GM10248 (cell line): ENCODE measurements around the gene SMARCAD1.
"Not testable (repeated sequence)": the region's sequence is repeated elsewhere in the genome, so short reads cannot be mapped to it uniquely, and the experiment has no call there.

Experiments
- CTCF ChIA-PET: fragments of 300-600 bp; sonication (Branson Sonifier 250); formaldehyde crosslinking; extraction: SDS; loops from one replicate; lab custom pipeline; 2021; ENCODE audit warnings: antibody characterized with exemption; lab: Yijun Ruan, JAX
- POLR2A ChIA-PET: fragments of 350-650 bp; sonication (Branson Sonifier 250); formaldehyde crosslinking; extraction: SDS; loops from one replicate; lab custom pipeline; 2020; ENCODE audit warnings: antibody characterized with exemption; lab: Yijun Ruan, JAX
- DNase-seq: peaks from one replicate; pipeline ENCODE4 v3.0.0; 2012; ENCODE audit errors: extremely low spot score
- CTCF ChIP-seq: IDR thresholded peaks from 2 replicates; pipeline ENCODE4 v1.5.1; 2012; ENCODE audit warnings: mild to moderate bottlenecking, low read depth; ENCODE audit errors: extremely low read depth, missing control alignments, control extremely low read depth

SMARCAD1 gene

GRCh38 chr4:94274912-94275311, 67.2 kb downstream of the SMARCAD1 start:
- no peak for TF ChIP-seq CTCF
- ChIA-PET POLR2A (no interaction called here), CTCF (no interaction called here)
- no peak for DNase-seq

GRCh38 chr4:94276204-94276603, 68.5 kb downstream of the SMARCAD1 start:
- no peak for DNase-seq
- no peak for TF ChIP-seq CTCF
- ChIA-PET CTCF (no interaction called here), POLR2A (no interaction called here)

GRCh38 chr4:94277534-94277933, 69.9 kb downstream of the SMARCAD1 start:
- no peak for TF ChIP-seq CTCF
- ChIA-PET CTCF (no interaction called here), POLR2A (no interaction called here)
- no peak for DNase-seq

- POLR2A ChIA-PET = no interaction called here
- no peak for DNase-seq
- CTCF ChIA-PET = no interaction called here
- no peak for TF ChIP-seq CTCF
Observed at GRCh38 chr4:94278781-94279180, 71.1 kb downstream of the SMARCAD1 start.

- no peak for DNase-seq
- ChIA-PET CTCF (no interaction called here), POLR2A (no interaction called here)
- no peak for TF ChIP-seq CTCF
Observed at GRCh38 chr4:94284889-94285288, 77.2 kb downstream of the SMARCAD1 start.

- no peak for DNase-seq
- CTCF ChIA-PET = no interaction called here
- POLR2A ChIA-PET = no interaction called here
- no peak for TF ChIP-seq CTCF
Observed at GRCh38 chr4:94285666-94286065, 78.0 kb downstream of the SMARCAD1 start.

- no peak for TF ChIP-seq CTCF
- ChIA-PET POLR2A (no interaction called here), CTCF (interaction anchor here (1.0 kb wide), 1 partner anchor 12 kb away, joined by 3 read pairs; no protein-coding TSS in a partner anchor)
- DNase-seq = no peak
Observed at GRCh38 chr4:94290245-94290644, 82.6 kb downstream of the SMARCAD1 start.

- DNase-seq, CTCF ChIA-PET, POLR2A ChIA-PET: not testable (repeated sequence)
Observed at GRCh38 chr4:94293981-94294380, 86.3 kb downstream of the SMARCAD1 start.

- POLR2A ChIA-PET, DNase-seq, CTCF ChIA-PET: not testable (repeated sequence)
Observed at GRCh38 chr4:94295473-94295872, 87.8 kb downstream of the SMARCAD1 start.
